ENCODE data around the gene GRAMD4.

GRAMD4 gene

GRCh38 chr22:46587061-46587460 is 33.1 kb upstream of the GRAMD4 start:
- TF ChIP-seq CTCF (IDR thresholded peaks at IDR 0.05; ENCODE audit: unreplicated experiment in 3 of 3): no peak
- peak overlapping the region; percentile 70 to 77 (median 72) for H3K27ac Mint-ChIP-seq
- peak overlapping the region in 1 of 3 experiments; percentile 52 for H3K4me3 Mint-ChIP-seq
- no peaks in the 10 kb centered on the region for H3K9me3 Mint-ChIP-seq
- no peaks in the 10 kb centered on the region for H3K36me3 Mint-ChIP-seq (ENCODE audit: low read depth)
- H3K4me1 Mint-ChIP-seq: peaks cover 19% of the 10 kb centered on the region
- peaks cover 23% of the 10 kb centered on the region for H3K27me3 Mint-ChIP-seq (ENCODE audit: low read depth)

GRCh38 chr22:46587492-46588278 is 32.5 kb upstream of the GRAMD4 start:
- H3K27ac Mint-ChIP-seq: peak overlapping the region; percentile 72 to 77 (median 72)
- H3K27me3 Mint-ChIP-seq (ENCODE audit: low read depth): peaks cover 20% of the 10 kb centered on the region
- no peak for TF ChIP-seq CTCF (IDR thresholded peaks at IDR 0.05; ENCODE audit: unreplicated experiment in 3 of 3)
- H3K9me3 Mint-ChIP-seq: no peaks in the 10 kb centered on the region
- H3K4me3 Mint-ChIP-seq: peak overlapping the region in 1 of 3 experiments; percentile 52
- peaks cover 25% of the 10 kb centered on the region for H3K4me1 Mint-ChIP-seq
- H3K36me3 Mint-ChIP-seq (ENCODE audit: low read depth): no peaks in the 10 kb centered on the region

DNA sequence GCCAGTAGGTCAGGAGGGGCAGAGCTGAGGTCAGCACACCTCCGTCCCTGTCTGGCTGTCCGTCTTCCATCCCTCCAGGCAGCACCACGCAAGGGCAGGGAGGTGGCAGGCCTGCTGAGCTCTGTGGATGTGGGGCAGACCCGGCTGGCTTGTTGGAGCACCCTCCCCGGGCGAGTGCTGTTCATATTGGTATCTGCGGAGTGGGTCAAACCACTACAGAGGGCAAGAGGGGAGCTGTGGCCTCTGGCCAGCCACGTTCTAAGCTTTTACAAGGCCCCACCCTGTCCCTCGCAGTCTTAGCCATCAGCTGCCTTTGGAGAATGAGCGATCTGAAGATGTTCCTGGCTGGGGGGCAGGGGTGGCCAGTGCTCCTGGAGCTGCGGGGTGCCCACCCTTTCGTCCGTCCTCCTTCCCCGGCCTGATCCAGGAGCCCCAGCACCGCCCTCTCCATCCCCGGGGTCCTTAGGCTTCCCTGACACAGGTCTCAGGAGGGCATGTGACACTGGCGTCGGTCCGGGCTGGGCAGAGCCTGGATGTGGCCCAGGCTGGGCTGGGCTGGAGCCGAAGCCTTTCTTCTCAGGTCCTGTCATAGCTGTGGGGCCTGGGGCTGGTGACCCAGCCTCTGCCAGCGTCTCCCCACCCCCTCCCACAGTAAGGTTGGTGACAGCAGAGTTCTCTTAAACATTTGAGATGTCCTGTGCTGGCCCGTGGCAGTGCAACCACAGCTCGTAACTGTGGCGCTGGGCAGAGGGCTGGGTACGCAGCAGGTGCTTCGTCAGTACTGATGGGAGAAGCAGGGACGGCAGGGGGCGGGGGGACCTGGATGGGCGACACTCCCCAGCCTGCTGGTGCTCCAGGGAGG is 31.7 kb upstream of the GRAMD4 start:
- peaks cover 30% of the 10 kb centered on the region for H3K4me1 Mint-ChIP-seq
- H3K27ac Mint-ChIP-seq: peak overlapping the region in 1 of 3 experiments; percentile 45
- H3K27me3 Mint-ChIP-seq (ENCODE audit: low read depth): peaks cover 18% of the 10 kb centered on the region
- no peaks in the 10 kb centered on the region for H3K36me3 Mint-ChIP-seq (ENCODE audit: low read depth)
- H3K4me3 Mint-ChIP-seq: no peak overlapping the region
- no peaks in the 10 kb centered on the region for H3K9me3 Mint-ChIP-seq
- TF ChIP-seq CTCF (IDR thresholded peaks at IDR 0.05; ENCODE audit: unreplicated experiment in 3 of 3): no peak

- TF ChIP-seq CTCF (IDR thresholded peaks at IDR 0.05; ENCODE audit: unreplicated experiment in 3 of 3): no peak
- H3K27ac Mint-ChIP-seq: peak overlapping the region in 2 of 3 experiments; percentile 78 to 92
- no peaks in the 10 kb centered on the region for H3K9me3 Mint-ChIP-seq
- H3K4me3 Mint-ChIP-seq: no peak overlapping the region
- H3K27me3 Mint-ChIP-seq (ENCODE audit: low read depth): peaks cover 10% of the 10 kb centered on the region
- H3K36me3 Mint-ChIP-seq (ENCODE audit: low read depth): no peaks in the 10 kb centered on the region
- H3K4me1 Mint-ChIP-seq: peaks cover 28% of the 10 kb centered on the region
These were observed 30.9 kb upstream of the GRAMD4 start for GRCh38 chr22:46589141-46589748.

GRCh38 chr22:46589871-46590271 is 30.3 kb upstream of the GRAMD4 start:
- Mint-ChIP-seq H3K27me3 (ENCODE audit: low read depth) (peaks cover 4% of the 10 kb centered on the region), H3K4me3 (peak overlapping the region in 1 of 3 experiments; percentile 48), H3K4me1 (peaks cover 25% of the 10 kb centered on the region), H3K27ac (peak overlapping the region in 2 of 3 experiments; percentile 78 to 92), H3K36me3 (ENCODE audit: low read depth) (no peaks in the 10 kb centered on the region), H3K9me3 (no peaks in the 10 kb centered on the region)
- TF ChIP-seq CTCF (IDR thresholded peaks at IDR 0.05; ENCODE audit: unreplicated experiment in 3 of 3): no peak

Measured in nephron (organoid).